Nephron (organoid): ENCODE data around the gene PKP1.

Experiments
- H3K27ac Mint-ChIP-seq, 3 experiments: 2 replicates each; pipeline ENCODE4 v1.8.0; 2020; ENCODE audit warnings: mixed read lengths in 3 of 3, mild to moderate bottlenecking in 2 of 3, moderate library complexity in 1 of 3
- H3K27me3 Mint-ChIP-seq: 2 replicates; pipeline ENCODE4 v1.8.0; 2021; ENCODE audit warnings: low read depth, mild to moderate bottlenecking, moderate library complexity, mixed read lengths
- H3K36me3 Mint-ChIP-seq: 2 replicates; pipeline ENCODE4 v1.8.0; 2020; ENCODE audit warnings: low read depth, mixed read lengths
- H3K4me1 Mint-ChIP-seq: 2 replicates; pipeline ENCODE4 v1.8.0; 2020; ENCODE audit warnings: mixed read lengths
- H3K4me3 Mint-ChIP-seq, 3 experiments: 2 replicates each; pipeline ENCODE4 v1.8.0; 2020; ENCODE audit warnings: mild to moderate bottlenecking in 3 of 3, mixed read lengths in 3 of 3, moderate library complexity in 2 of 3
- H3K9me3 Mint-ChIP-seq: 2 replicates; pipeline ENCODE4 v1.8.0; 2020; ENCODE audit warnings: mixed read lengths
- TF ChIP-seq, protein P1 (sequence below), 3 experiments: fragments of 200-600 bp; sonication (generic); IDR thresholded peaks; one replicate each; pipeline ENCODE4 v1.5.0; 2021; ENCODE audit warnings: antibody characterized with exemption in 3 of 3; ENCODE audit not compliant: unreplicated experiment in 3 of 3

PKP1 gene

DNA sequence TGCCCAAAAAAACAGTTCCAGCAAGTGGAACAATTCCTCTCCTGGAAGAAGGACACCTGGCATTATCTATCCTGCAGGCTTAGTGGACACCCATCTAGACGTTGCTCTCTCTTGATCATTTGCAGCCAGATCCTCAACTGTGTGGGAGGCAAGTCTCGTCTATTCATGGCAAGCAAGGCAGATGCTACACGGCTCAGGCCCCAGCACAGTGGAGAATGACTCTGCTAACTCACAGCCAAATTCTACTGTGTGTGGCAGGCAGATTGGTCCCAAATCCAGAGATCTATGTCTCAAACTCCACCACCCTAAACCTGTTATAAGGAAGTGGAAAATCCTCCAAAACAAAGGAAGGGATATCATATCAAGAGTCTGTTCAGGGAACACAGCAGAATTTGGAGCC lies 87.2 kb downstream of the PKP1 start:
- TF ChIP-seq, protein P1, sequence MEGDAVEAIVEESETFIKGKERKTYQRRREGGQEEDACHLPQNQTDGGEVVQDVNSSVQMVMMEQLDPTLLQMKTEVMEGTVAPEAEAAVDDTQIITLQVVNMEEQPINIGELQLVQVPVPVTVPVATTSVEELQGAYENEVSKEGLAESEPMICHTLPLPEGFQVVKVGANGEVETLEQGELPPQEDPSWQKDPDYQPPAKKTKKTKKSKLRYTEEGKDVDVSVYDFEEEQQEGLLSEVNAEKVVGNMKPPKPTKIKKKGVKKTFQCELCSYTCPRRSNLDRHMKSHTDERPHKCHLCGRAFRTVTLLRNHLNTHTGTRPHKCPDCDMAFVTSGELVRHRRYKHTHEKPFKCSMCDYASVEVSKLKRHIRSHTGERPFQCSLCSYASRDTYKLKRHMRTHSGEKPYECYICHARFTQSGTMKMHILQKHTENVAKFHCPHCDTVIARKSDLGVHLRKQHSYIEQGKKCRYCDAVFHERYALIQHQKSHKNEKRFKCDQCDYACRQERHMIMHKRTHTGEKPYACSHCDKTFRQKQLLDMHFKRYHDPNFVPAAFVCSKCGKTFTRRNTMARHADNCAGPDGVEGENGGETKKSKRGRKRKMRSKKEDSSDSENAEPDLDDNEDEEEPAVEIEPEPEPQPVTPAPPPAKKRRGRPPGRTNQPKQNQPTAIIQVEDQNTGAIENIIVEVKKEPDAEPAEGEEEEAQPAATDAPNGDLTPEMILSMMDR (IDR thresholded peaks at IDR 0.05; ENCODE audit: unreplicated experiment in 3 of 3): no peak
- H3K36me3 Mint-ChIP-seq: no peaks in the 10 kb centered on the region
- H3K27ac Mint-ChIP-seq: peak overlapping the region; percentile 19 to 66 (median 22)
- H3K4me3 Mint-ChIP-seq: peak overlapping the region in 1 of 3 experiments; percentile 30
- H3K9me3 Mint-ChIP-seq: no peaks in the 10 kb centered on the region
- peaks cover 61% of the 10 kb centered on the region for H3K4me1 Mint-ChIP-seq
- peaks cover 12% of the 10 kb centered on the region for H3K27me3 Mint-ChIP-seq

DNA sequence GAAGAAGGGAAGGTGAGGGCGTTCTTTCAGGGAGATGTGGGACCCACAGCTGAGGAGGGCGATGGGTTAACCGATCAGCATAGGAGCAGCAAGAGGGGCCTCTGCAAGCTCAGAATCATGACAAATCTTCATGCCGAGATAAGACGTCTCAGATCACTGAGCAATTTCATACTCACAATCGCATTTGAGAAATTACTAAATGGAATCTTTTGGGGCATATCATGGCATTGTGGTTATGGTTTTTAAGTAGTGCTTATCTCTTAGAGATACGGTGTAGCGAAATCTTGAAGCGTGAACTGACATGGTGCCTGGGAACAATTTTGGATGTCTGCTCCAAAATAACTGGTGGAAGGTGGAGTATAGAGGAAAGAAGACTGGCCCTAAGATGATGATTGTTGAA lies 88.0 kb downstream of the PKP1 start:
- Mint-ChIP-seq H3K9me3 (no peaks in the 10 kb centered on the region), H3K27ac (peak overlapping the region; percentile 13 to 53 (median 30)), H3K27me3 (peaks cover 12% of the 10 kb centered on the region), H3K36me3 (no peaks in the 10 kb centered on the region), H3K4me1 (peaks cover 59% of the 10 kb centered on the region), H3K4me3 (peak overlapping the region in 1 of 3 experiments; percentile 5)
- TF ChIP-seq, protein P1 (IDR thresholded peaks at IDR 0.05; ENCODE audit: unreplicated experiment in 3 of 3): no peak

DNA sequence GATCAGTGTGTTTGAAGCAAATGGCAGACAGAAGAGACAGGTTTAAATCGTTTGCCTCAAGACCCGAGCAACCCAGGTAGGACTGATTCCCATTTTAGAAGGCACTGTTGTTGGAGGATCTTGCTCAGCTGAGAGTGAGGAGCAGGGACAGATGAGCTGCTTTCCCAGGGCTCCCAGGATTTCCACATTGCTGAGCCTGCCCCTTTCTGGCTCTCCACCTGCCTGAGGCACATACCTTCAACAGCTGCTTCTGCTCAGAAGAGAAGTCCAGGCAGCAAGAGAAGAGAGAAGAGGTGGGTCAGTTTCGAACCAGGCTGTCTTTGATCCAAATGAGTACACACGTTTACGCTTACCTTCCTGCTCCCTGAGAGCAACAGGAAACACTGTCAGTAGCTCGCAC lies 88.5 kb downstream of the PKP1 start:
- Mint-ChIP-seq H3K4me3 (peak overlapping the region in 2 of 3 experiments; percentile 13 to 57), H3K9me3 (no peaks in the 10 kb centered on the region), H3K4me1 (peaks cover 64% of the 10 kb centered on the region), H3K36me3 (no peaks in the 10 kb centered on the region), H3K27ac (peak overlapping the region; percentile 13 to 63 (median 30)), H3K27me3 (peaks cover 12% of the 10 kb centered on the region)
- TF ChIP-seq, protein P1 (IDR thresholded peaks at IDR 0.05; ENCODE audit: unreplicated experiment in 3 of 3): no peak

DNA sequence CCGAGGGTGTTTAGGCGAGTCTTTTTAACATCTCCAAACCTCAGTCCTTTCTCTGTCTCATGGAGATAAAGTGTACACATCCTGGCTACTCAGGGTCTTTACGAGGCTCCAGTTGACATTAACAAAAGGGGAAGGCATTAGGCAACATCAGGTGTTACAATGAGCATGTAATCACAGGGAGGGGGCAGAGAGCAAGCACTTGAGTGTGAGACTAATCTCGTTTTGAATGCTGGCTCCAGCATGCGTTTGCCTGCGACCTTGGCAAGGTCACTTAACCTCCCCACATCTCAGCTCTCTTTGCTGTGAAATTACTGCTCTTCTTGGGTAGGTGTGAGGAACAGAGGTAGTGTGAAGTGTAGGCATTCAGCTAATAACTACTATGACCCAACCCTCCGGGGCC lies 91.1 kb downstream of the PKP1 start:
- H3K4me3 Mint-ChIP-seq: peak overlapping the region in 2 of 3 experiments; percentile 81 to 99
- no peaks in the 10 kb centered on the region for H3K36me3 Mint-ChIP-seq
- TF ChIP-seq, protein P1 (IDR thresholded peaks at IDR 0.05; ENCODE audit: unreplicated experiment in 3 of 3): no peak
- H3K27ac Mint-ChIP-seq: peak overlapping the region; percentile 22 to 51 (median 34)
- H3K4me1 Mint-ChIP-seq: peaks cover 80% of the 10 kb centered on the region
- H3K9me3 Mint-ChIP-seq: no peaks in the 10 kb centered on the region
- peaks cover 15% of the 10 kb centered on the region for H3K27me3 Mint-ChIP-seq

DNA sequence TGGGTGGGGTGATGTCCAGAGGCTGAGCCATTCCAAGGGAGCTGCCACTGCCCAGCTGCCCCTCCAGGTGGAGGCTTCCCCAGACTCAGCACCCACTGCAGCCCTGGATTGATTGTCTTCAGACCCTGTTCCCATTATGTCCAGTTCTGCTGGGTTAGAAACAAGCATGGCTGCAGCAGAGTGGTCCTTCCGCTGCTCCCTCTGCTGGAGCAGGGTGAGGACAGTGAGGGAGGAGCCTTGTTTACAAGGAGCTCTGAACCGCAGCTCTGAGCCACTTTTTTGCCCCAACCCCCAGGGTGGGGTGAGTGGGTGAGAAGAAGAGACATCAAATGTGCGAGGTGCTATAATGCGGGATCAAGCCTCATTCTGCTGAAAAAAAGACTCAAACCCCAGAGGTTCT lies 91.9 kb downstream of the PKP1 start:
- TF ChIP-seq, protein P1 (IDR thresholded peaks at IDR 0.05; ENCODE audit: unreplicated experiment in 3 of 3): peak; percentile 9 to 37 (median 13)
- H3K27ac Mint-ChIP-seq: peak overlapping the region in 2 of 3 experiments; percentile 71 to 87
- H3K4me1 Mint-ChIP-seq: peaks cover 84% of the 10 kb centered on the region
- H3K4me3 Mint-ChIP-seq: peak overlapping the region; percentile 57 to 99 (median 81)
- no peaks in the 10 kb centered on the region for H3K36me3 Mint-ChIP-seq
- peaks cover 15% of the 10 kb centered on the region for H3K27me3 Mint-ChIP-seq
- no peaks in the 10 kb centered on the region for H3K9me3 Mint-ChIP-seq

DNA sequence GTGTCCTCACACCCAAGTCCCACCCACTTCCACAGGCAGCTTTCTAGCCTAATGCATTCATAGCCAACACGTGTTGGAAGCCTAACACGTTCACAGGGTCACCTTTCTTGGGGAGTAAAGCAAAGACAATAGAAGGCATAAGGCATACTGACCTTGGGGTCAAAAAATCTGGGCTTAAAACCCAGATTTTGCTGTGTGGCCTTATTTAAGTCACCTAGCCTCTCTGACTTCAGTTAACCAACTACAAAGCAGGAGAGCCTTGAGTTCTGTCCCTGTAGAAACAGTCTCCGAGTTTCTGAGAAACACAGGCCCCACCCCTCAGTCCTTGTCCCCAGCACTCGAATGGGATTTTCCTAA lies 92.8 kb downstream of the PKP1 start:
- H3K4me3 Mint-ChIP-seq: peak overlapping the region; percentile 53 to 99 (median 95)
- H3K4me1 Mint-ChIP-seq: peaks cover 82% of the 10 kb centered on the region
- no peaks in the 10 kb centered on the region for H3K36me3 Mint-ChIP-seq
- TF ChIP-seq, protein P1 (IDR thresholded peaks at IDR 0.05; ENCODE audit: unreplicated experiment in 3 of 3): no peak
- H3K27me3 Mint-ChIP-seq: peaks cover 15% of the 10 kb centered on the region
- H3K27ac Mint-ChIP-seq: peak overlapping the region; percentile 90 to 99 (median 98)
- H3K9me3 Mint-ChIP-seq: no peaks in the 10 kb centered on the region
